Measurements from ENCODE around the gene C9orf50.

Gene C9orf50

GRCh38 chr9:129586685-129587084 lies 34.2 kb downstream of the C9orf50 start:
- DNase-seq, result no peak

GRCh38 chr9:129586245-129586644 lies 34.7 kb downstream of the C9orf50 start:
- DNase-seq, result no peak

- DNase-seq, result no peak
These were observed 35.5 kb downstream of the C9orf50 start for GRCh38 chr9:129585352-129585751.

DNA sequence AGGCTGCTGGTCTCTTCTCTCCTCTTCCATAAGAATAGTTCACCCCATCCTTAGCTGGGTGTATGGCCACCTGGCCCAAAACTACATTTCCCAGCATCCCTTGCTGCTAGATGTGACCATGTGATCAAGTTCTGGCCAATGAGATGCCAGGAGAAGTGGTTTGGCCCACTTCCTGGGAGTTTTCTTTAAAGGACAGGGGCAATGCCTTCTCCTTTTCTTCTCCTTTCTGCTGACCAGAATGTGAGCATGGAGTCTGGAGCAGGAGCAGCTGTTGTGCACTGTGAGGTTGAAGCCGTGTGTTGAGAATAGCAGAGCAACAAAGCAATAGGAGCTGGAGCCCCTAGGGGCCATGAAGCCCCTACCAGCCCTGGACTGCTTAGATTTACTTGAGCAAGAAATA lies 36.8 kb downstream of the C9orf50 start:
- DNase-seq, result peak; percentile 18

- no peak for DNase-seq
These were observed 37.4 kb downstream of the C9orf50 start for GRCh38 chr9:129583308-129584038.

DNA sequence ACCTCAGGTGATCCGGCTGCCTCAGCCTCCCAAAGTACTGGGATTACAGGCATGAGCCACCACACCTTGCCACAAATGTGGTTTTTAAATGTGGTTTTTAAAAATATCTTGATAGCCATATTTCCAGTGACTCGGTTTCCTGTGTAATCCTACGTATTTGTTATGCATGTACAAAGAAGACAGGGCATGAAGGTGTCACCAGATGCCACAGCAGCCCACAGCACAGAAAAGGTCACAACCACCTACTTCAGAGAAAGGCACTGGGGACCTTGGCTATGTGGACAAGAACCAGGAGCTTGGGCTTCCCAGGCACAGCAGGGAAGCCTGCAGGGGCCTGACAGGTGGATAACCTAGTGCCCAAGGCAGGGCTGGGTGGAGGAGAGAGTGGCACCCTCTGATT lies 38.0 kb downstream of the C9orf50 start:
- no peak for DNase-seq

DNA sequence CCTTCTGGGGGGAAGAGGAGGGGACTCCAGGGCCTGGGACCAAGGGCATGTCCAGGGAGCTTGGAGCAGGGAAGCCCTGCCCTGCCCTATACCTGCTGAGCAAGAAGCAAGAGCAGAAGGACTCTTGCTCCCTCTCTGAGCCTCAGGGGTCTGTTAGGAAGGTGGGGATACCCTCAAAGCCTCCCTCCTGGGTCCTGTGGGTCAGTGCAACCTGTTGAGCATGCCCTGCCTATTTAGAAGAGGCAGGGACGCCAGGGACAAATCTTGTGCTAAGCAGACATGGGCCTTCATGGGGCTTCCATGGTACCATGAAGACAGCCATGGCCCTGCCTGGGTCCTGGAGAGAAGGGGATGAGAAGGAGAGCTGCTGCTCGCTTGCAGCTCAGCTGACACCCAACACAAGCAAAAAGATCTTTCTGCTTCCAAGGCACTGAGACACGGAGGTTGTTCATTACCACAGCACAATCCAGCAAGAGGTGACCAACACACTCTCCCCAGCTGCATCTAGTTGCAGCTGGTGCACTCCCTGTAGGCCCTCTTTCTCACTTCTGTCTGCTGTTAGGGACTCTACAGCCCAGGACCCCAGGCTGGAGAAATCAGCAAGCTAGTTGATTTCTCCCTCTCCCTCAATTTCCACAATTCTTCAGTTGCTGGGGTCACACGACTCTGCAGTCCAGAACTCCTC lies 39.3 kb downstream of the C9orf50 start:
- no peak for DNase-seq

DNA sequence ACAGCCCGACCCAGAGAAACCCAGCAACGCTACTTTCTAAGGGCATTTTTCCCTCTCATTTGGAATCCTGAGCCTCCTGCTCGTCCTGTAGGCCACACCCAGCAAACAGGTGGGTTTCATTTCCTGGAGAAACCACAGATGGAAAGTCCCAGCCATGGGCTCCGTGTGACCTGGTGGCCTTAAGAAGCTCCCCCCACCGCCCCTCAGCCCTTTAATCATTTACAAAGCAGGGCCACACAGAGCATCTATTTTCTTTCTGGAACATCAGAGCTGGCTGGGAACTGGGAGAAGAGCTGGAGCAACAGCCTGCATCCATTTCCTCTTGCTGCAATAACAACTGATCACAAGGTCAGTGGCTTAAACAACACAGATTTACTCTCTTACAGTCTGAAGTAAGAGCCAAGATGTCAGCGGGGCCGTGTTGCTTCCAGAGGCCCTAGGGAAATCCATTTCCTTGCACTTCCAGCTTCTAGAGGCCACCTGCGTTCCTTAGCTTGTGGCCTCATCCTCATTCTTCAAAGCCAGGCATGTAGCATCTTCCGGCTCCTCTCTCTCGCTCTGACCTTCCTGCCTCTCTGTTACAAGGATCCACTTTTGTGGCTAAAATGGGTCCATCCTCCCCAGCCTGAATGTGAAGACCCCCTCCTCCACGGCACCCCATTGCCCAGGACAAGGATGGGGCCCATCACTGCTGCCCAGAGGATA lies 40.5 kb downstream of the C9orf50 start:
- DNase-seq, result no peak

DNA sequence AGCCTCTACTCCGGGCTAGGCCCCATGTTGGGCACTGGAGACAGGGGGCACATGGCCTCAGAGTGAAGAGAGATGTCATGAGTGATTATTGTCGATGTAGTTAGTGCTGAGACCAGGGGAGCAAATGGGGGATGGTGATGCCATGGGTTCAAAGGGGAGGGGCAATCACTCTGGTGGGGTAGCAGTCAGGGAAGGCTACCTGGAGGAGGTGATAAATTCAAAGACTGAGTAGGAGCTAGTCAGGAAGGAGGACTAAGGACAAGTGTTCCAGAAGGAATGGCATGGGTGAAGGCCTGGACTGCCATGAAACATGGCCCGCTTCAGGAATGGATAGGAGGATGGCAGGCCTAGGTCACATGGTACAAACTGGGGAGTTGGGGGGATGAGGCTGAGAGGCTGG lies 41.6 kb downstream of the C9orf50 start:
- no peak for DNase-seq

GRCh38 chr9:129576546-129577543 lies 44.1 kb downstream of the C9orf50 start:
- no peak for DNase-seq

DNA sequence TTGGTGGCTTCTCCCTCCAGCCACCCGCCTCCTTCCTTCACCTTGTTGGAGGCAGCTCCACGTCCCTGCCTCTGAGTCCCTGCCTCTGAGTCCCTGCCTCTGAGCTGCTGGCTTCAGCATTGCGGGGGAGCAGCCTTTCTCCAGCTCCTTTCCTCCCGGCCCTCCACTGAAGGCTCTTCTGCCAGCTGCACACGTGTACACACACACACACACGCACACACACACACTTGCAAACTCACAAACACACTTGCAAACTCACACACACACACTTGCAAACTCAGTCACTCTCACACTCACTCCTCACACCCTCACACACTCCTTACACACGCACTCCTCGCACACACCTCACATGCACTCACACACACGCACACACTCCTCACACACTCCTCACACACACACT lies 45.1 kb downstream of the C9orf50 start:
- no peak for DNase-seq

DNA sequence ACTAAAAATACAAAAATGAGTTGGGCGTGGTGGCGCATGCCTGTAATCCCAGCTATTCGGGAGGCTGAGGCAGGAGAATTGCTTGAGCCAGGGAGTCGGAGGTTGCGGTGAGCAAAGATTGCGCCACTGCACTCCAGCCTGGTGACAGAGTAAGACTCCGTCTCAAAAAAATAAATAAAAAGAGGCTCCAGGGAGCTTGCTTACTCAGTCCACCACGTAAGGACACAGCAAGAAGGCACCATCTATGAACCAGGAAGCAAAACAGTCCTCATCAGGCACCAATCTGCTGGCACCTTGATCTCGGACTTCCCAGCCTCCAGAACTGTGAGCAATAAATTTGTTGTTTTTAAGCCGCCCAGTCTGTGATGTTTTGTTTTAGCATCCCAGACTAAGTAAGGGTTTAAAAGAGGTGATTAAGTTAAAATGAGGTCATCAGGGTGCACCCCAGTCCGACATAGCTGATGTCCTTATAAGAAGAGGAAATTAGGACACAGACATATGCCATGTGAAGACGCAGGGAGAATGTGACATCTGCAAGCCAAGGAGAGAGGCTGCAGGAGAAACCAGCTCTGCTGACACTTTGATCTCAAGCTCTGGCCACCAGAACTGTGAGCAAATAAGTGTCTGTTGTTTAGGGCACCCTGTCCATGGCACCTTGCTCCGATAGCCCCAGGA lies 45.9 kb downstream of the C9orf50 start:
- DNase-seq, result no peak

DNA sequence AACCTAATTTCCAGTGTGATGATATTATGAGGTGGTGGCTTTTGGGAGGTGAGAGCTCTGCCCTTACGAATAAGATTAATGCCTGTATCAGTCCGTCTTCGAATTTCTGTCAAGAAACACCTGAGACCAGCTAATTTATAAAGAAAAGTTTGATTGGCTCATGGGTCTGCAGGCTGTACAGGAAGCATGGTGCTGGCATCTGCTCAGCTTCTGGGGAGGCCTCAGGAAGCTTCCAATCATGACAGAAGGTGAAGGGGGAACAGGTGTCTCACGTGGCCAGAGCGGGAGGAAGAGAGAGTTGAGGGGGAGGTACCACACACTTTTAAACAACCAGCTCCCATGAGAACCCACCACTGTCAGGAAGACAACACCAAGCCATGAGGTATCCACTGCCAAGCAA lies 46.9 kb downstream of the C9orf50 start:
- DNase-seq, result no peak

GRCh38 chr9:129572517-129572916 lies 48.4 kb downstream of the C9orf50 start:
- DNase-seq, result no peak

GRCh38 chr9:129572052-129572425 lies 48.9 kb downstream of the C9orf50 start:
- DNase-seq, result no peak

DNA sequence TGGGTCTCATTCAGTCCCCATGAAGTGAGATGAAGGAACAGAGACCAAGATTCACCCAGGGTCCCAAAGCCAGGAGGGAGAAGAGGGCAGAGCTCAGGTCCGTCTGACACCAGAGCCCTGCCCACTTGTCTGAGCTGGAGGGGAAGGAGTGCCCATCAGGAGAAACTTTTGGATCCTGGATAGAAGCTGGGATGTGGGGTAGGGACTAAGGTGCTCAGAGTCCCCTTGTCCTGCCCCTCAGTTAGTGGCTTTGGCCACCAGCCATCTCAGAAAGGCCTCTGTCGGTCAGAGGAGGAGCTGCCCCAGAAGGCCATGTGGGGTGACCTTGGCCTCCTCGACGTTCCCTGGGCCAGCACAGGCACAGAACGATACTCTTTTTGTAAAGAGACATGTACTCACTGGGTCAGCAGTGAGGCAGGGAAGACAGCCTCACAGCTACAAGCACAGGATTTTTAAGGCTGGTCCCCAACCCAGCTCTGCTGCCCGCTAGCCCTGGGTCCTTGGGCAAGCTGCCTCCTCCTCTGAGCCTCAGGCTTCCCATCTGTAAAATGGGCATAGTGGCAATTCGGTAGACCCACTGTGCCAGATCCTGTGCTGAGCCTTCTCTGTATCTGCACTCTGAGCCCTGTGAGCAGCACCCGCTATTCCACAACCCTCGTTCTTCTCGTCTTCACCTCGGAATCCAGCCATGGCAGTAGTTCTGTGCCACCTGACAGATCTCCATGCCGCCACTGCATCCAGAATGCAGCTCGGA lies 49.4 kb downstream of the C9orf50 start:
- DNase-seq, result no peak

DNA sequence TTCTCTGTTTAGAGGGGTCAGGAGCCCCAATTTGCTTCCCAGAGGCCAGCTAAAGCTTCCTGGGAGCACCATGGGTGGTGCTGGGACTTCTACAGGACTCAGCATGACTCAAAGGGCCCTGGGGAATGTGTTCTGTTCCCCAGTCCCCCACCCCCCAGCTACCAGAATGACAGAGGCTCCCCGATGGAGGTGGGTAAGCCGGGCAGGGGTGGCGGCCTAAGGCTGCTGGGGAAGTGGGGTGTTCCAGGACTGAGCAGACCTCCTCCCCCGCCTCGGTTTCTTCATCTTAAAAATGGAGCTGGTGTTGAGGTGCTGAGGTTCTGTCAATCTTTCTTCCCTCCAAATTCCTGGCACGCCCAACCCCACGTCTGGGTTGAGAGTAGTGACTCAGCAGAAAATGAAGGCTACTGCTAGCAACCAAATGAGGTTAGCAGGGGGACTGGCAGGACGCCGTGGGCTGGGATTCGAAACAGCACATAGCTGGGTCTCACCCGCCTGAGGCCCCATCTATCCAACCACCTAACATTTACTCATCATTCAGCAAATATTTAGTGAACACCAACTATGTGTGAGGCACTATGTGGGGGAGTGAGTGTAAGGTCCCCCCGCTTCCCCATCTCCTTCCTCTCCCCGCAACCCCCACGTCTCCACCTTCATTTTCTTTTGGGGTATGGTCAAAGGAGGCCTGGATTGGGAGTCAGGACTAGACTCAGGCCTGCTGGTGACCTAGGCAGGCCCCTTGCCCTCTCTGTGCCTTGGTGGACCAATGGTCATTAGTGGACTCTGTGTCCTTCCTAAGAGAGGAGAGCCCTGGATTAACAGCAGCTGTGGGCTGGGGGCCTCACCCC lies 50.2 kb downstream of the C9orf50 start:
- no peak for DNase-seq

- DNase-seq, result no peak
These were observed 51.1 kb downstream of the C9orf50 start for GRCh38 chr9:129569502-129570449.

Measured in NCI-H1048 (cell line).